ENCODE data around the gene MRPS26. TPM values are rescaled to one million over a fixed set of nuclear protein-coding genes. Genes with fewer than 3 reads are reported as not detected.
A peak's percentile ranks its signal among the peaks of the same experiment; 100 is the strongest.

The MRPS26 gene
- total and polyA plus RNA-seq, 2 experiments from 2014 or later: 89.2 to 174 TPM

DNA sequence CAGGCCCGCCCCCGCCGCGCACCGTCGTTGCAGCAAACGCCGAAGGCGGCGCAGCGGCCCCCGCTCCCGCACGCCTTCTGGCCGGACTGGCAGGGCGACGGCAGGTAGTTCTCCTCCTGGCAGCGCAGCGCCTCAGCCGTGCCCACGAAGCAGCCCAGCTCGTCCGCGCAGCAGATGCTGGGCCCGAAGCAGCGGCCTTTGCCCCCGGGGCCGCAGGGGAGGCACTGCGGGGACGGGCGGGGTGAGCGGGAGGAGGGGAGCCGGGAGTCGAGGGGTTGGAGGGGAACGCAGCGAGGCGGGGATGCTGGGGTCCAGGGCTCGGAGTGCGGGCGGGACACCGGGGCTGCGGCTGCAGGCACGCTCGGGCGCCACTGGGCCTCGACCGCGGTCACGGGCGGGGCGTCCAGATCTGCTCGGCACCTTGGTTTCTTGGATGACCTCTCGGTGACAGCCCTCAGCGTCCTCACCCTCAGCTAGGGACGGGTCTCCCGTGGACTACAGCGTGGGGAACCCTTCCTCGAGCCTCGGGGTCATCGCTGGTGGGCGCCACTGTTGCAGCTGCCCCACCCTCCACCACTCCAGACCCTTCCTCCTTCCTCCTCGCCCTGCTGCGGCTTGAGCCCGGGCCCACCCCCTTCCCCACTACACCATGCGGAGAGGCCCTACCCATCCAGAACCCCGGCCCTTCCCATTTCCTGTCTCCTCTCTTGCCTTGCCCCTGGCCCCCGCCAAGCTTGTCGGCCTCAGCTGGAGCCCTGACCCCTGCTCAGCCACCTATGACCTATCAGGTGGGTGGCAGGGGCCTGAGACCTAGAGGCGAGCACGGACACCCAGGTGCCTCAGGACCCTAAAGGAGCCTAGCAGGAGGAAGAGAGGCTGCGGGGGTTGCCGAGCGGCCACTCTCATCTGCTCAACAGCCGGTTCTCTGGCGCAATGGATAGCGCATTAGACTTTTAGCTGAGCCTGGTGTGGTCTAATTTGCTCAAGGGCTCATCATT is 37.4 kb downstream of the MRPS26 start:
- Histone ChIP-seq H3K36me3 (replicated peaks; ENCODE audit: insufficient read depth, low read depth) (no peaks in the 10 kb centered on the region), H3K27ac (no peak overlapping the region), H3K79me2 (no peaks in the 10 kb centered on the region), H3K4me3 (no peak overlapping the region), H3K27me3 (peaks cover 33% of the 10 kb centered on the region), H3K9me2 (replicated peaks; ENCODE audit: insufficient read depth) (no peaks in the 10 kb centered on the region), H3K9me3 (ENCODE audit: low read depth) (no peaks in the 10 kb centered on the region), H3K4me2 (peak overlapping the region; percentile 85), H3K4me1 (ENCODE audit: insufficient read depth) (peaks cover 7% of the 10 kb centered on the region), H2AFZ (no peak overlapping the region), H4K20me1 (ENCODE audit: insufficient read depth, poor library complexity, severe bottlenecking) (no peaks in the 10 kb centered on the region)
- WGBS (ENCODE audit: low lambda C conversion rate, missing lambda C conversion rate): 31% methylated on average over 28 of the region's 76 CpGs
- no peak for TF ChIP-seq EZH2 (IDR thresholded peaks at IDR 0.05; ENCODE audit: borderline replicate concordance)
- peak; percentile 58 for TF ChIP-seq EZH2phosphoT487 (IDR thresholded peaks at IDR 0.05; ENCODE audit: low read depth, severe bottlenecking, unreplicated experiment)
- TF ChIP-seq, protein P1, sequence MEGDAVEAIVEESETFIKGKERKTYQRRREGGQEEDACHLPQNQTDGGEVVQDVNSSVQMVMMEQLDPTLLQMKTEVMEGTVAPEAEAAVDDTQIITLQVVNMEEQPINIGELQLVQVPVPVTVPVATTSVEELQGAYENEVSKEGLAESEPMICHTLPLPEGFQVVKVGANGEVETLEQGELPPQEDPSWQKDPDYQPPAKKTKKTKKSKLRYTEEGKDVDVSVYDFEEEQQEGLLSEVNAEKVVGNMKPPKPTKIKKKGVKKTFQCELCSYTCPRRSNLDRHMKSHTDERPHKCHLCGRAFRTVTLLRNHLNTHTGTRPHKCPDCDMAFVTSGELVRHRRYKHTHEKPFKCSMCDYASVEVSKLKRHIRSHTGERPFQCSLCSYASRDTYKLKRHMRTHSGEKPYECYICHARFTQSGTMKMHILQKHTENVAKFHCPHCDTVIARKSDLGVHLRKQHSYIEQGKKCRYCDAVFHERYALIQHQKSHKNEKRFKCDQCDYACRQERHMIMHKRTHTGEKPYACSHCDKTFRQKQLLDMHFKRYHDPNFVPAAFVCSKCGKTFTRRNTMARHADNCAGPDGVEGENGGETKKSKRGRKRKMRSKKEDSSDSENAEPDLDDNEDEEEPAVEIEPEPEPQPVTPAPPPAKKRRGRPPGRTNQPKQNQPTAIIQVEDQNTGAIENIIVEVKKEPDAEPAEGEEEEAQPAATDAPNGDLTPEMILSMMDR (IDR thresholded peaks at IDR 0.05; ENCODE audit: poor library complexity): no peak
- no peak for DNase-seq (ENCODE audit: low spot score)

DNA sequence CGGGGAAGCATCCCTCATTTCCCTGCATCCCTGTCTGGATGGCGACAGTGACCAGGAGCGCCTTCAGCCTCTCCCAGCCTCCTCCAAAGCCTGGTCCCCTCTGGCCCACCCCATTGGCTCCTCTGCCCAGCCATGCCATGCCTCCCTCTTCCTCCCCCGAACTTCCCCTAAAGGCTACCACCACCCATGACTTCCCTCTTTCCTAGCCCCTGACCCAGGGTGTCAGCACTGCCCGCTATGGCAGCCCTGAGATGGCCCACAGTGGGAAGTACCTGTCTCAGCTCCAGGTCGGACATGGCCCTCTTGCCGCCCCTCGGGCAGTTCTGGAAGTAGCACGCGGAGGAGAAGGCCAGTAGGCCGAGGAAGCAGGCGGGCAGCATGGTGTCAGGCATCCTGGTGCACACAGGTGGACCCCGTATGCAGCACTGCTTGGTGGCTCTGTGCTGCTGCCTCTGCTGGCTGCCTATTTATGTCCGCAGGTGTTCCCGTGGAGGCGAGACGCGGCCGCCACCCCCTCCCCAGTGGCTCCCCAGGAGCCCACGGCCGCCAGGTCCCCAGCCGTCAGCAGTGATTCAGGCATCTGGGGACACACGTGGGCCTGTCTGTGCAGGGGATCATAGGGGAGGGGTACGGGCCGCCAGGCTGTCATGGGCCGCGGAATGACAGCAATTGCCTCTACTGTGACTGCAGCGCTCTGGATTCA is 38.6 kb downstream of the MRPS26 start, which contains the start of gene AVP:
AVP (minus strand) TSS at position 442 of the 703 bp plus-strand sequence; CDS start at position 392, 50 bp downstream.
- H3K27me3 ChIP-seq: peaks cover 33% of the 10 kb centered on the region
- TF ChIP-seq EZH2 (IDR thresholded peaks at IDR 0.05; ENCODE audit: borderline replicate concordance) (no peak), EZH2phosphoT487 (IDR thresholded peaks at IDR 0.05; ENCODE audit: low read depth, severe bottlenecking, unreplicated experiment) (no peak)
- TF ChIP-seq, protein P1 (IDR thresholded peaks at IDR 0.05; ENCODE audit: poor library complexity): no peak
- H3K79me2 ChIP-seq: no peaks in the 10 kb centered on the region
- WGBS (ENCODE audit: low lambda C conversion rate, missing lambda C conversion rate): 88% methylated on average over 27 of the region's 28 CpGs
- H3K27ac ChIP-seq: no peak within 1 kb of the TSS
- no peak for DNase-seq (ENCODE audit: low spot score)
- no peaks in the 10 kb centered on the region for H3K9me2 ChIP-seq (replicated peaks; ENCODE audit: insufficient read depth)
- no peaks in the 10 kb centered on the region for H3K9me3 ChIP-seq (ENCODE audit: low read depth)
- H3K36me3 ChIP-seq (replicated peaks; ENCODE audit: insufficient read depth, low read depth): no peaks in the 10 kb centered on the region
- H3K4me2 ChIP-seq: no peak within 1 kb of the TSS
- peaks cover 7% of the 10 kb centered on the region for H3K4me1 ChIP-seq (ENCODE audit: insufficient read depth)
- H2AFZ ChIP-seq: no peak within 1 kb of the TSS
- no peak within 1 kb of the TSS for H3K4me3 ChIP-seq
- H4K20me1 ChIP-seq (ENCODE audit: insufficient read depth, poor library complexity, severe bottlenecking): no peaks in the 10 kb centered on the region

DNA sequence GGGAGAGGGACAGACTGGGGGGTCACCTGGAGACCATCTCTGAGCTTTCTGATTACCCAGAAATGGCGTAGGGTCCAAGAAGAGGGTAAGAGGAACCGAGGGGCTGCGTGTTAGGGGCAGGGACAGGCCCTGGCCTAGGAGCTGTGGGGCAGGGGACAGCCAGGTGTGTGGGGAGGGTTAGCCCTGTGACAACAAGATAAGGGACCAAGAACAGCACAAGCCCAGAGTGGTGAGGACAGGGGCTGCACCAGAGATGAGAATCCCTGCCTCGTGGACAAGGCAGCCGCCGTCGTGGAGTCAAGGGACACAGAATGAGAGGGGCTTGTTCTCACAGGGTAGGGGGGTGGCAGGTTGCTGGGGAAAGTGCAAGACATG is 39.1 kb downstream of the MRPS26 start:
- no peaks in the 10 kb centered on the region for H3K79me2 ChIP-seq
- H3K4me3 ChIP-seq: no peak overlapping the region
- no peak for DNase-seq (ENCODE audit: low spot score)
- H3K27ac ChIP-seq: no peak overlapping the region
- H3K9me2 ChIP-seq (replicated peaks; ENCODE audit: insufficient read depth): no peaks in the 10 kb centered on the region
- no peaks in the 10 kb centered on the region for H4K20me1 ChIP-seq (ENCODE audit: insufficient read depth, poor library complexity, severe bottlenecking)
- H2AFZ ChIP-seq: no peak overlapping the region
- no peaks in the 10 kb centered on the region for H3K9me3 ChIP-seq (ENCODE audit: low read depth)
- peaks cover 7% of the 10 kb centered on the region for H3K4me1 ChIP-seq (ENCODE audit: insufficient read depth)
- H3K27me3 ChIP-seq: peaks cover 33% of the 10 kb centered on the region
- TF ChIP-seq EZH2 (IDR thresholded peaks at IDR 0.05; ENCODE audit: borderline replicate concordance) (no peak), EZH2phosphoT487 (IDR thresholded peaks at IDR 0.05; ENCODE audit: low read depth, severe bottlenecking, unreplicated experiment) (no peak)
- TF ChIP-seq, protein P1 (IDR thresholded peaks at IDR 0.05; ENCODE audit: poor library complexity): no peak
- no peaks in the 10 kb centered on the region for H3K36me3 ChIP-seq (replicated peaks; ENCODE audit: insufficient read depth, low read depth)
- WGBS (ENCODE audit: low lambda C conversion rate, missing lambda C conversion rate): 93% methylated on average over 7 of the region's 7 CpGs
- H3K4me2 ChIP-seq: no peak overlapping the region

Measured in hepatocyte (in vitro differentiated cells).